ENCODE results near the gene OR13J1. TPM values are rescaled to one million over a fixed set of nuclear protein-coding genes. Genes with fewer than 3 reads are reported as not detected.
"Not testable (repeated sequence)": the region's sequence is repeated elsewhere in the genome, so short reads cannot be mapped to it uniquely, and the experiment has no call there.

Gene OR13J1
- total RNA-seq, 1 donor from 2014 or later, result not detected

DNA sequence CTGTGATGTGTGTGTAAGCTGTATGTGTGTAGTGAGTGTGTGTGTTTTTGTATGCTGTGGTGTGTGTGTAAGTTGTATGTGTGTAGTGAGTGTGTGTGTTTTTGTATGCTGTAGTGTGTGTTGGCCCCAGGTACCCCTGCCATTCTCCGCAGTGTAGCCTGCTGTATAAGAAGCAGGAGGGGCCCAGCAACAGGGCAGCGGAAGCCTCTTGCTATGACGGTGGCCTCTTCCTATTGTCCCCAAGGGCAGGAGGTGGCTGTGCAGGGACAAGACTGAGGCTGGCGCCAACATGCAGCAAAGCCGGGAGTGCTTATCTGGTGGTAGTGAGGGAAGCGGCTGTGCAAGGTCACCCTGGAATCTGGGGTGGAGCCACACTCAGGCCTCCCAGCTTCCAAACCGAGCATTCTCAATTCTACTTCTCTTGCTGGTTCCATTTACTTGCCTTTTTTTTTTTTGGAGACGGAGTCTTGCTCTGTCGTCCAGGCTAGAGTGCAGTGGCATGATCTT, 44.2 kb upstream of the OR13J1 start:
- peak overlapping the region; percentile 89 for H3K27ac ChIP-seq (replicated peaks)
- DNase-seq, result peak; percentile 84
- intact Hi-C loops (cut with micrococcal nuclease), result no loop called here
- H3K4me1 ChIP-seq, result peaks cover 88% of the 10 kb centered on the region
- no peak for TF ChIP-seq CTCF (IDR thresholded peaks at IDR 0.05; ENCODE audit: borderline replicate concordance)
- no peak overlapping the region for H3K4me3 ChIP-seq
- no peaks in the 10 kb centered on the region for H3K27me3 ChIP-seq (ENCODE audit: low read depth)
- no peaks in the 10 kb centered on the region for H3K36me3 ChIP-seq
- no peaks in the 10 kb centered on the region for H3K9me3 ChIP-seq (replicated peaks)

DNA sequence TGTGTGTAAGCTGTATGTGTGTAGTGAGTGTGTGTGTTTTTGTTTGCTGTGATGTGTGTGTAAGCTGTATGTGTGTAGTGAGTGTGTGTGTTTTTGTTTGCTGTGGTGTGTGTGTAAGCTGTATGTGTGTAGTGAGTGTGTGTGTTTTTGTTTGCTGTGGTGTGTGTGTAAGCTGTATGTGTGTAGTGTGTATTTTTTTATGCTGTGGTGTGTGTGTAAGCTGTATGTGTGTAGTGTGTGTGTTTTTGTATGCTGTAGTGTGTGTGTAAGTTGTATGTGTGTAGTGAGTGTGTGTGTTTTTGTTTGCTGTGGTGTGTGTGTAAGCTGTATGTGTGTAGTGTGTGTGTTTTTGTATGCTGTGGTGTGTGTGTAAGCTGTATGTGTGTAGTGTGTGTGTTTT, 43.2 kb upstream of the OR13J1 start:
- peak overlapping the region; percentile 98 for H3K27ac ChIP-seq (replicated peaks)
- H3K9me3 ChIP-seq (replicated peaks); H3K36me3 ChIP-seq; DNase-seq; intact Hi-C loops (cut with micrococcal nuclease); H3K27me3 ChIP-seq (ENCODE audit: low read depth): not testable (repeated sequence)
- peak overlapping the region; percentile 67 for H3K4me3 ChIP-seq
- H3K4me1 ChIP-seq, result peaks cover 88% of the 10 kb centered on the region

DNA sequence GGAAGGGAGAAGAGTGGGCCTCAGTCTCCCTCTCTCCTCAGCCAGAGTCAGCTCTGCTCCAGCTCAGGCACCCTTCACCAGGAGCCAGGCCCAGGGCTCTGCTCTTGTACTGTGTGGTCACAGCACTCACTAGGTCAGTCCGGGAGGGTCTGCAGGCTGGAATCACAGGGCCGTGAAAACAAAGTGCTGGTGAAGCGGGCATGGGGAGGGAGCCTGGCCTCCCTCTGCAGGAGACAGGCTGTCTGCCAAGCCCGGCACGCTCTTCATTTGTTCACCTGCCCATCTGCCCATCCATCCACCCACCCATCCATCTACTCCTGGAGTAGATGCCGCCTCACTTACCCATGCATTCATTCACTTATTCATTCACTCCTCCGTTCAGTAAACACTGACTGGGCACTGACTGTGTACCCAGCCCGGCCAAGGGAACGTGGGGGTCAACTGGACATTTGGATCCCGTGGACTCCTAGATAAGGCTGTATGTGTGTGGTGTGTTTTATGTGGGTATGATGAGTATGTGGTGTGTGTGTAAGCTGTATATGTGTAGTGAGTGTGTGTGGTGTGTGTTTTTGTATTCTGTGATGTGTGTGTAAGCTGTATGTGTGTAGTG, 42.7 kb upstream of the OR13J1 start:
- DNase-seq, result no peak
- peak overlapping the region; percentile 98 for H3K27ac ChIP-seq (replicated peaks)
- H3K36me3 ChIP-seq, result no peaks in the 10 kb centered on the region
- peaks cover 88% of the 10 kb centered on the region for H3K4me1 ChIP-seq
- no peak for TF ChIP-seq CTCF (IDR thresholded peaks at IDR 0.05; ENCODE audit: borderline replicate concordance)
- H3K27me3 ChIP-seq (ENCODE audit: low read depth), result no peaks in the 10 kb centered on the region
- peak overlapping the region; percentile 67 for H3K4me3 ChIP-seq
- intact Hi-C loops (cut with micrococcal nuclease), result no loop called here
- no peaks in the 10 kb centered on the region for H3K9me3 ChIP-seq (replicated peaks)

GRCh38 chr9:35911690-35912089, 41.5 kb upstream of the OR13J1 start:
- DNase-seq, result peak; percentile 47
- Histone ChIP-seq H3K9me3 (replicated peaks) (no peaks in the 10 kb centered on the region), H3K4me1 (peaks cover 88% of the 10 kb centered on the region), H3K27ac (replicated peaks) (peak overlapping the region; percentile 98), H3K4me3 (peak overlapping the region; percentile 67), H3K27me3 (ENCODE audit: low read depth) (no peaks in the 10 kb centered on the region), H3K36me3 (no peaks in the 10 kb centered on the region)
- intact Hi-C loops (cut with micrococcal nuclease), result no loop called here
- no peak for TF ChIP-seq CTCF (IDR thresholded peaks at IDR 0.05; ENCODE audit: borderline replicate concordance)

DNA sequence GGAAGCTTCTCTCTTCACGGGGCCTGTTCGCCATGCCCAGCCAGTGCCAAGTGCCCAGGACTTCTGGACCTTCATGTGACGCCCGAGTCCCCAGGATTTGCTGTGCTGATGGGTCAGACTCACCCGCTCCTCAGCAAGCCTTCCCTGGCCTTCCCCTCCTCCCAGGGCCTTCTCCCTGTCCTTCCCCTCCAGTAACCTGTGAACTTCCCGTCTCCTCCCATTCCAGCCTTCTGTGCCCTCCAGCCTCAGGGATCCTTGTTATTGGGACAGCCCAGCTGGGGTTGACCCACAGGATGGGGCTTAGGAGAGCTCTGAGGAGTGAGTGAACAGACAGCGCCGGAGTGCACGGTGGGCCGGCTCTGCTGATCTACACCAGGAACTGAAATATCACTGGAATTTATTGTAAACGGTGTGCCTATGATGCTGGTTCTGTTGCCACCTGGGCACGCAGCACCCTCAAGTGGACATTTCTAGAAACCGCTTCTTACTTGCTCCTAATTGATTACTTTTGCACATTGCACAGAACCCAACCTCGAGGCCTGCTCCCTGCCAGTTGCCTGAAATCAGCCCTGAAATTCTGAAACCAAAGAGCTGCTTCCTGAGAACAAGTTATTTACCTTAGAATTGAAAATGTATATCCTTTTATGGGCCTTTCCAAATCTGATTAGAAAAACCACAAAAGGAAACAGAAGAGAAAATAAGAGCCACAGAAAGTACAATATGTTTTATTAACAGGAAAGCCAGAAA, 40.6 kb upstream of the OR13J1 start:
- TF ChIP-seq CTCF (IDR thresholded peaks at IDR 0.05; ENCODE audit: borderline replicate concordance), result peak; percentile 63
- peak overlapping the region; percentile 67 for H3K4me3 ChIP-seq
- no peaks in the 10 kb centered on the region for H3K36me3 ChIP-seq
- intact Hi-C loops (cut with micrococcal nuclease), result no loop called here
- no peaks in the 10 kb centered on the region for H3K27me3 ChIP-seq (ENCODE audit: low read depth)
- peak; percentile 39 for DNase-seq
- H3K9me3 ChIP-seq (replicated peaks), result no peaks in the 10 kb centered on the region
- peak overlapping the region; percentile 98 for H3K27ac ChIP-seq (replicated peaks)
- peaks cover 87% of the 10 kb centered on the region for H3K4me1 ChIP-seq

All from left ventricle myocardium inferior (tissue), 1 donor.